Small intestine (tissue), 7 donors: ENCODE results near the gene SREBF1. TPM values are rescaled to one million over a fixed set of nuclear protein-coding genes. Genes with fewer than 3 reads are reported as not detected.

ENCODE experiments used
- DNase-seq, 2 donors: peaks; one replicate each; pipeline versions ENCODE4 v3.0.0 to v3.0.0-alpha.2; 2013
- FAIRE-seq: peaks from 2 replicates; lab custom pipeline; 2012; peaks lifted over from hg19 to GRCh38; lab: Jason Lieb, UNC
- H3K27ac ChIP-seq, 3 donors: one replicate each; pipeline ENCODE4 v1.5.1; 2013; ENCODE audit warnings: low read length in 2 of 3, mild to moderate bottlenecking in 2 of 3, control low read depth in 1 of 3, inconsistent platforms in 1 of 3, low read depth in 1 of 3, moderate library complexity in 1 of 3
- H3K27me3 ChIP-seq, 3 donors: one replicate each; pipeline ENCODE4 v1.6.1; 2013; ENCODE audit warnings: low read length in 3 of 3, inconsistent platforms in 1 of 3; ENCODE audit not compliant: control insufficient read depth in 3 of 3, insufficient read depth in 3 of 3
- H3K36me3 ChIP-seq, 3 donors: one replicate each; pipeline ENCODE4 v1.6.1; 2013; ENCODE audit warnings: low read length in 3 of 3, inconsistent platforms in 1 of 3, low read depth in 1 of 3, mild to moderate bottlenecking in 1 of 3, moderate library complexity in 1 of 3; ENCODE audit not compliant: control insufficient read depth in 3 of 3, insufficient read depth in 2 of 3
- H3K4me1 ChIP-seq, 3 donors: one replicate each; pipeline ENCODE4 v1.6.1; 2013; ENCODE audit warnings: low read length in 2 of 3, inconsistent platforms in 1 of 3, low read depth in 1 of 3, mild to moderate bottlenecking in 1 of 3, moderate library complexity in 1 of 3; ENCODE audit not compliant: control insufficient read depth in 3 of 3, insufficient read depth in 2 of 3
- H3K4me3 ChIP-seq, 3 donors: one replicate each; pipeline ENCODE4 v1.5.1; 2013; ENCODE audit warnings: low read length in 3 of 3, control low read depth in 1 of 3, inconsistent platforms in 1 of 3, low read depth in 1 of 3, mild to moderate bottlenecking in 1 of 3, moderate library complexity in 1 of 3
- H3K9me3 ChIP-seq, 2 donors: one replicate each; pipeline ENCODE4 v1.6.1; 2013; ENCODE audit warnings: low read depth in 1 of 2, low read length in 1 of 2; ENCODE audit not compliant: control insufficient read depth in 2 of 2, insufficient read depth in 1 of 2
- WGBS, 3 donors: extraction: QIAGEN DNeasy Blood & Tissue Kit; methylation state at CpG; one replicate each; pipeline ENCODE4 v1.1.7; 2013; 5-methylcytosine and 5-hydroxymethylcytosine counted together
- polyA plus RNA-seq, 4 donors: library from polyadenylated mRNA; stranded (reverse) in 3 of 4; unstranded in 1 of 4; fragments of 200-250 nt in 3 of 4; fragments of 120-200 nt in 1 of 4; gene quantifications; one replicate each; pipeline versions ENCODE4 v1.2.1 to v1.2.3, GENCODE V29; 2013
- donor health status: healthy with polysubstance abuse.
- donor health status: control.
- donor health status: control.
- donor health status: Bipolar disorder and iron deficiency.
- donor health status: healthy.

SREBF1 gene
- polyA plus RNA-seq, 4 donors, result 71.6 to 155 (median 105) TPM

DNA sequence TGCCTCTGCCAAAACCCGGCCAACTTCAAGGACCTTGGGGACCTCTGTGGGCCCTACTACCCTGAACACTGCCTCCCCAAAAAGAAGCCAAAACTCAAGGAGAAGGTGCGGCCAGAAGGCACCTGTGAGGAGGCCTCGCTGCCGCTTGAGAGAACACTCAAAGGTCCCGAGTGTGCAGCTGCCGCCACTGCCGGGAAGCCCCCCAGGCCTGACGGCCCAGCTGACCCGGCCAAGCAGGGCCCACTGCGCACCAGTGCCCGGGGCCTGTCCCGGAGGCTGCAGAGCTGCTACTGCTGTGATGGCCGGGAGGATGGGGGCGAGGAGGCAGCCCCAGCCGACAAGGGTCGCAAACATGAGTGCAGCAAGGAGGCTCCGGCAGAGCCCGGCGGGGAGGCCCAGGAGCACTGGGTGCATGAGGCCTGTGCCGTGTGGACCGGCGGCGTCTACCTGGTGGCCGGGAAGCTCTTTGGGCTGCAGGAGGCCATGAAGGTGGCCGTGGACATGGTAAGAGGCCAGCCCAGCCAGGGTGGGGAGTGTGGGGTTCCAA, 38.7 kb downstream of the SREBF1 start:
- DNase-seq, result no peak
- no peaks in the 10 kb centered on the region for H3K27me3 ChIP-seq
- H3K9me3 ChIP-seq, result no peaks in the 10 kb centered on the region
- peaks cover 0 to 4% (median 0%) of the 10 kb centered on the region in 3 donors for H3K4me1 ChIP-seq
- 93 to 94% (median 94%) methylated on average over 24 to 25 of the region's 25 CpGs for WGBS, 3 donors
- H3K36me3 ChIP-seq, result peaks cover 2 to 98% (median 9%) of the 10 kb centered on the region in 3 donors
- no peak for FAIRE-seq
- H3K4me3 ChIP-seq, result no peak overlapping the region
- H3K27ac ChIP-seq, result no peak overlapping the region

DNA sequence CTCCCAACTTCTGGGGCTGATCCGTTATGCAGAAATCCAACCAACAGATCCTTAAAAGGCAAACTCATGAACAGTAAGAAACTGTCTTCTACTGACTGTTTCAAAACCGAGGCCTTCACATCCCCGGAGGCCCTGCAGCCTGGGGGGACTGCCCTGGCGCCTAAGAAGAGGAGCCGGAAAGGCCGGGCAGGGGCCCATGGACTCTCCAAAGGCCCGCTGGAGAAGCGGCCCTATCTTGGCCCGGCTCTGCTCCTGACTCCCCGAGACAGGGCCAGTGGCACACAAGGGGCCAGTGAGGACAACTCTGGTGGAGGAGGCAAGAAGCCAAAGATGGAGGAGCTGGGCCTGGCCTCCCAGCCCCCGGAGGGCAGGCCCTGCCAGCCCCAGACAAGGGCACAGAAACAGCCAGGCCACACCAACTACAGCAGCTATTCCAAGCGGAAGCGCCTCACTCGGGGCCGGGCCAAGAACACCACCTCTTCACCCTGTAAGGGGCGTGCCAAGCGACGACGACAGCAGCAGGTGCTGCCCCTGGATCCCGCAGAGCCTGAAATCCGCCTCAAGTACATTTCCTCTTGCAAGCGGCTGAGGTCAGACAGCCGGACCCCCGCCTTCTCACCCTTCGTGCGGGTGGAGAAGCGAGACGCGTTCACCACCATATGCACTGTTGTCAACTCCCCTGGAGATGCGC, 39.5 kb downstream of the SREBF1 start:
- no peak overlapping the region for H3K4me3 ChIP-seq
- WGBS, 3 donors, result 92 to 96% (median 94%) methylated on average over 30 of the region's 30 CpGs
- FAIRE-seq, result no peak
- no peak for DNase-seq
- peaks cover 2 to 95% (median 9%) of the 10 kb centered on the region in 3 donors for H3K36me3 ChIP-seq
- peaks cover 0 to 8% (median 0%) of the 10 kb centered on the region in 3 donors for H3K4me1 ChIP-seq
- H3K9me3 ChIP-seq, result no peaks in the 10 kb centered on the region
- no peak overlapping the region for H3K27ac ChIP-seq
- no peaks in the 10 kb centered on the region for H3K27me3 ChIP-seq

DNA sequence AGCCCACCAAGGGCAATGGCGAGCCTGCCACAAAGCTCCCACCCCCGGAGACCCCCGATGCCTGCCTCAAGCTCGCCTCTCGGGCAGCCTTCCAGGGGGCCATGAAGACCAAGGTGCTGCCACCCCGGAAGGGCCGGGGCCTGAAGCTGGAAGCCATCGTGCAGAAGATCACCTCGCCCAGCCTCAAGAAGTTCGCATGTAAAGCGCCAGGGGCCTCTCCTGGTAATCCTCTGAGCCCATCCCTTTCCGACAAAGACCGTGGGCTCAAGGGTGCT, 40.1 kb downstream of the SREBF1 start:
- Histone ChIP-seq H3K27me3 (no peaks in the 10 kb centered on the region), H3K27ac (no peak overlapping the region), H3K36me3 (peaks cover 2 to 93% (median 9%) of the 10 kb centered on the region in 3 donors), H3K9me3 (no peaks in the 10 kb centered on the region), H3K4me3 (no peak overlapping the region), H3K4me1 (peaks cover 0 to 13% (median 0%) of the 10 kb centered on the region in 3 donors)
- 93 to 96% (median 94%) methylated on average over 13 of the region's 13 CpGs for WGBS, 3 donors
- no peak for FAIRE-seq
- DNase-seq, result no peak

DNA sequence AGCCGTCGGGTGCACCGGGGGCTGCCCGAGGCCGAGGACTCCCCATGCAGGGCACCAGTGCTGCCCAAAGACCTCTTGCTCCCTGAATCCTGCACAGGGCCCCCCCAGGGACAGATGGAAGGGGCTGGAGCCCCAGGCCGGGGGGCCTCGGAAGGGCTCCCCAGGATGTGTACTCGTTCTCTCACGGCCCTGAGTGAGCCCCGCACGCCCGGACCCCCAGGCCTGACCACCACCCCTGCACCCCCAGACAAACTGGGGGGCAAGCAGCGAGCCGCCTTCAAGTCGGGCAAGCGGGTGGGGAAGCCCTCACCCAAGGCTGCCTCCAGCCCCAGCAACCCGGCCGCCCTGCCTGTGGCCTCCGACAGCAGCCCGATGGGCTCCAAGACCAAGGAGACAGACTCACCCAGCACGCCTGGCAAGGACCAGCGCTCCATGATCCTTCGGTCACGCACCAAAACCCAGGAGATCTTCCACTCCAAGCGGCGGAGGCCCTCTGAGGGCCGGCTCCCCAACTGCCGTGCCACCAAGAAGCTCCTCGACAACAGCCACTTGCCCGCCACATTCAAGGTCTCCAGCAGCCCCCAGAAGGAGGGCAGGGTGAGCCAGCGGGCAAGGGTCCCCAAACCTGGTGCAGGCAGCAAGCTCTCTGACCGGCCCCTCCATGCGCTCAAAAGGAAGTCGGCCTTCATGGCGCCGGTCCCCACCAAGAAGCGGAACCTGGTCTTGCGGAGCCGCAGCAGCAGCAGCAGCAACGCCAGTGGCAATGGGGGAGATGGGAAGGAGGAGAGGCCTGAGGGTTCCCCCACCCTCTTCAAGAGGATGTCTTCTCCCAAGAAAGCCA, 40.6 kb downstream of the SREBF1 start:
- Histone ChIP-seq H3K9me3 (no peaks in the 10 kb centered on the region), H3K27ac (no peak overlapping the region), H3K4me3 (no peak overlapping the region), H3K36me3 (peaks cover 2 to 92% (median 9%) of the 10 kb centered on the region in 3 donors), H3K27me3 (no peaks in the 10 kb centered on the region), H3K4me1 (peaks cover 0 to 18% (median 0%) of the 10 kb centered on the region in 3 donors)
- 94 to 96% (median 96%) methylated on average over 35 to 40 of the region's 40 CpGs for WGBS, 3 donors
- no peak for FAIRE-seq
- no peak for DNase-seq

DNA sequence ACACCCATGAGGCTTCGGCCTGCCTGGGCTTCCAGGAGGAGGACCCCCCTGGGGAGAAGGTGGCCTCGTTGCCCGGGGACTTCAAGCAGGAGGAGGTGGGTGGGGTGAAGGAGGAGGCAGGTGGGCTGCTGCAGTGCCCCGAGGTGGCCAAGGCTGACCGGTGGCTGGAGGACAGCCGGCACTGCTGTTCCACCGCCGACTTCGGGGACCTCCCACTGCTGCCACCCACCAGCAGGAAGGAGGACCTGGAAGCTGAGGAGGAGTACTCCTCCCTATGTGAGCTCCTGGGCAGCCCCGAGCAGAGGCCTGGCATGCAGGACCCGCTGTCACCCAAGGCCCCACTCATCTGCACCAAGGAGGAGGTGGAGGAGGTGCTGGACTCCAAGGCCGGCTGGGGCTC, 41.5 kb downstream of the SREBF1 start:
- H3K27me3 ChIP-seq, result no peaks in the 10 kb centered on the region
- no peak for FAIRE-seq
- WGBS, 3 donors, result 90 to 95% (median 92%) methylated on average over 6 to 12 of the region's 12 CpGs
- no peaks in the 10 kb centered on the region for H3K9me3 ChIP-seq
- no peak overlapping the region for H3K4me3 ChIP-seq
- H3K36me3 ChIP-seq, result peaks cover 2 to 84% (median 9%) of the 10 kb centered on the region in 3 donors
- no peak overlapping the region for H3K27ac ChIP-seq
- peaks cover 0 to 23% (median 0%) of the 10 kb centered on the region in 3 donors for H3K4me1 ChIP-seq
- DNase-seq, result no peak

DNA sequence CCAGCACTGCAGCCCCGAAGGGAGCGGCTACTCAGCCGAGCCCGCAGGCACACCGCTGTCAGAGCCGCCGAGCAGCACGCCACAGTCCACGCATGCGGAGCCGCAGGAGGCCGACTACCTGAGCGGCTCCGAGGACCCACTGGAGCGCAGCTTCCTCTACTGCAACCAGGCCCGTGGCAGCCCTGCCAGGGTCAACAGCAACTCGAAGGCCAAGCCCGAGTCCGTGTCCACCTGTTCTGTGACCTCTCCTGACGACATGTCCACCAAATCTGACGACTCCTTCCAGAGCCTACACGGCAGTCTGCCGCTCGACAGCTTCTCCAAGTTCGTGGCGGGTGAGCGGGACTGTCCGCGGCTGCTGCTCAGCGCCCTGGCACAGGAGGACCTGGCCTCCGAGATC, 42.4 kb downstream of the SREBF1 start:
- H3K36me3 ChIP-seq, result peaks cover 2 to 75% (median 9%) of the 10 kb centered on the region in 3 donors
- H3K4me1 ChIP-seq, result peaks cover 0 to 31% (median 2%) of the 10 kb centered on the region in 3 donors
- DNase-seq (no peak), FAIRE-seq (no peak)
- H3K4me3 ChIP-seq, result no peak overlapping the region
- 93 to 95% (median 94%) methylated on average over 28 to 31 of the region's 31 CpGs for WGBS, 3 donors
- H3K27ac ChIP-seq, result no peak overlapping the region
- H3K27me3 ChIP-seq, result no peaks in the 10 kb centered on the region
- H3K9me3 ChIP-seq, result no peaks in the 10 kb centered on the region

DNA sequence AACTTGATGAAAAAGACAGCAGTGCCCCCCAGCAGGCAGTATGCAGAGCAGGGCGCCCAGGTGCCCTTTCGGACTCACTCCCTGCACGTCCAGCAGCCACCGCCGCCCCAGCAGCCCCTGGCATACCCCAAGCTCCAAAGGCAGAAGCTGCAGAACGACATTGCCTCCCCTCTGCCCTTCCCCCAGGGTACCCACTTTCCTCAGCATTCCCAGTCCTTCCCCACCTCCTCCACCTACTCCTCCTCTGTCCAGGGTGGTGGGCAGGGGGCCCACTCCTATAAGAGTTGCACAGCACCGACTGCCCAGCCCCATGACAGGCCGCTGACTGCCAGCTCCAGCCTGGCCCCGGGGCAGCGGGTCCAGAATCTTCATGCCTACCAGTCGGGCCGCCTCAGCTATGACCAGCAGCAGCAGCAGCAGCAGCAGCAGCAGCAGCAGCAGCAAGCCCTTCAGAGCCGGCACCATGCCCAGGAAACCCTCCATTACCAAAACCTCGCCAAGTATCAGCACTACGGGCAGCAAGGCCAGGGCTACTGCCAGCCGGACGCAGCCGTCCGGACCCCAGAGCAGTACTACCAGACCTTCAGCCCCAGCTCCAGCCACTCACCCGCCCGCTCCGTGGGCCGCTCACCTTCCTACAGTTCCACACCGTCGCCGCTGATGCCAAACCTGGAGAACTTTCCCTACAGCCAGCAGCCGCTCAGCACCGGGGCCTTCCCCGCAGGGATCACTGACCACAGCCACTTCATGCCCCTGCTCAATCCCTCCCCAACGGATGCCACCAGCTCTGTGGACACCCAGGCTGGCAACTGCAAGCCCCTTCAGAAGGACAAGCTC, 43.2 kb downstream of the SREBF1 start:
- no peaks in the 10 kb centered on the region for H3K9me3 ChIP-seq
- H3K4me3 ChIP-seq, result no peak overlapping the region
- H3K4me1 ChIP-seq, result peaks cover 0 to 31% (median 2%) of the 10 kb centered on the region in 3 donors
- peaks cover 2 to 70% (median 11%) of the 10 kb centered on the region in 3 donors for H3K36me3 ChIP-seq
- FAIRE-seq, result no peak
- WGBS, 3 donors, result 92 to 96% (median 93%) methylated on average over 28 to 30 of the region's 30 CpGs
- no peak overlapping the region for H3K27ac ChIP-seq
- no peak for DNase-seq
- H3K27me3 ChIP-seq, result no peaks in the 10 kb centered on the region
